Measurements from ENCODE around the gene GAS2L1.

The GAS2L1 gene

DNA sequence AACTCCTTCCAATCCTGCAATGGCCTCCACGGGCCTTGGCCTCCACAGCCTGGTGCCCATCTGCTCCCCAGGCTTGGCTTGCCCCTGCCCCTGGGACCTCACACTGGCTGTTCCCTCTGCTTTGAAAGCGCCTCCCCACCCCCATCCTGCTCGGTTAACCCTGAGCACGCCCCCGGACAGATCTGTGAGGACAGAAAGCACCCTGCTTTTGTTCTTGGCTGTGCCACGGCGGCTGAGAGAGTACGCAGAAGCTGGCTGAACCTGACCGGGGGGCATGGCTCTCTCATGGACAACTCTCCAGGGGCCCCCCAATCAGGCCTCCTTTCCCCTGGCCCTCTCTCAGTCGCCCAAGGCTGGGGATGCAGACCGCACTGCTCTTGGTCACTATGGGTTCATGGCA is 29.2 kb downstream of the GAS2L1 start:
- CTCF ChIA-PET = no interaction called here
- no peak for DNase-seq (ENCODE audit: extremely low spot score)
- POLR2A ChIA-PET = interaction anchor here (0.7 kb wide), 1 partner anchor 214 kb away, joined by 11 read pairs; no protein-coding TSS in a partner anchor
- TF ChIP-seq, protein P1, sequence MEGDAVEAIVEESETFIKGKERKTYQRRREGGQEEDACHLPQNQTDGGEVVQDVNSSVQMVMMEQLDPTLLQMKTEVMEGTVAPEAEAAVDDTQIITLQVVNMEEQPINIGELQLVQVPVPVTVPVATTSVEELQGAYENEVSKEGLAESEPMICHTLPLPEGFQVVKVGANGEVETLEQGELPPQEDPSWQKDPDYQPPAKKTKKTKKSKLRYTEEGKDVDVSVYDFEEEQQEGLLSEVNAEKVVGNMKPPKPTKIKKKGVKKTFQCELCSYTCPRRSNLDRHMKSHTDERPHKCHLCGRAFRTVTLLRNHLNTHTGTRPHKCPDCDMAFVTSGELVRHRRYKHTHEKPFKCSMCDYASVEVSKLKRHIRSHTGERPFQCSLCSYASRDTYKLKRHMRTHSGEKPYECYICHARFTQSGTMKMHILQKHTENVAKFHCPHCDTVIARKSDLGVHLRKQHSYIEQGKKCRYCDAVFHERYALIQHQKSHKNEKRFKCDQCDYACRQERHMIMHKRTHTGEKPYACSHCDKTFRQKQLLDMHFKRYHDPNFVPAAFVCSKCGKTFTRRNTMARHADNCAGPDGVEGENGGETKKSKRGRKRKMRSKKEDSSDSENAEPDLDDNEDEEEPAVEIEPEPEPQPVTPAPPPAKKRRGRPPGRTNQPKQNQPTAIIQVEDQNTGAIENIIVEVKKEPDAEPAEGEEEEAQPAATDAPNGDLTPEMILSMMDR (IDR thresholded peaks at IDR 0.05; ENCODE audit: control extremely low read depth, extremely low read depth, low read depth, missing control alignments) = no peak

DNA sequence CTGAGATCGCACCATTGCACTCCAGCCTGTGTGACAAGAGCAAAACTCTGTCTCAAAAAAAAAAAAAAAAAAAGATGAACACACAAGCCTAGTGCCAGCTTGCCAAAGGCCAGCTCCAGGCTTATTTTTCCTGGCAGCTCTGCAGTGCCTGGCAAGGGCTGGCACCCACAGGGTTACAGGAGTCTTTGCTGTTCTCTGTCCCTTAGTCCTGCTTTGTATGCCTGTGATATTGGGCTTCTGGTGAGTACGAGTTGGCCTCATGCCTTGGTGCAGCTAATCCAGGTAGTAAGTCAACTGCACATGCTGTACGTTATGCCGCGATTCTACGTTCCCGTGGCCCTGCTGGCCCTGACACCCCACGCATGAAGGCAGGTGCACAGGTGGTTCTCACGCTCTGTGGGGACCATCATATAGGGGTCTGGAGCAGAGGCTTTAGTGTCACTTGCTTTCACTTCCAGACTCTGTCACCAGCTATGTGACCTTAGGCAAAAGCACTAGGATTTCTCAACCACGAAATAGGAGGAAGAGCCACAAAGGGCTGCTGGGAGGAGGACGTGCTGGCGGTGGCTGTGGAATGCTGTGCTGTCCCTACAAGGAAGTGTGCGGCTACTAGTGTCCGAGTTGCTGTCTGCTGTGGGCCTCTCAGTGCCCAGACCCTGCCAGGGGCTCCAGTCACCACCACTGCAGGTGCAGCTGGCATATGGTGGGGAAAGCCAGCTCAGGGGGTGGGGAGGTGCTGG is 30.5 kb downstream of the GAS2L1 start:
- TF ChIP-seq, protein P1 (IDR thresholded peaks at IDR 0.05; ENCODE audit: control extremely low read depth, extremely low read depth, low read depth, missing control alignments) = no peak
- POLR2A ChIA-PET = no interaction called here
- CTCF ChIA-PET = interaction anchor here (0.7 to 1.0 kb wide), 2 partner anchors 12 kb away, joined by 3 read pairs; no protein-coding TSS in a partner anchor

DNA sequence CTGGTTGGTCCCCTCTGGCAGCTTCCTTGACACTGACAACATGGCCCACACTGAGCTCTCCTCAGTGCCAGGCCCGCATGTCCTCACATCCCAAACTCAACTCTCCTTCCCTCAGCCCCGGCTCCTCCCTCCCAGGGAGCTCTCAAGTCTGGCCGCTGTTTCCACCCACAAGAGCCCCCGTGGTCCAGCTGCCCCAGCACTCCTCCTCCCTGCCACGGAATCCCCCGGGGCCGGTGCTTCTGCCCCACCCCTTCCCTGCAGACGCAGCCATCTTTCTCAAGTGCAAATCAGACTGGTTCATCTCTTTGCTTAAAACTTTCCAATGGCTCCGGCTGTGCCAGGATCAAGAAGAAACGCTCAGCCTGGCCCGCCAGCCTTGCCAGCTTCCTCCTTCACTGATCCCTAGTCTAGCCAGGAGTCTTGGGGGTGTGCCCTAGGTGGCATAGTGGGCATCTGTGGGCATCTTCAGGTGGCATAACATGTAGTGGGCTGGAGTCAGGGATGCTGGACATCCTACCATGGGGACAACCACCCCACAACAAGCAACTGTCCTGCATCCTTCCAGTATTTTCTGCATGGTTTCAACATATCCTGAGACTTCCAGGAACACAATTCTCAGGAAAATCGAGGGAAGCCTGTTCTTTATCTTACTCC is 31.3 kb downstream of the GAS2L1 start:
- TF ChIP-seq, protein P1 (IDR thresholded peaks at IDR 0.05; ENCODE audit: control extremely low read depth, extremely low read depth, low read depth, missing control alignments) = no peak
- ChIA-PET CTCF (interaction anchor here (1.0 kb wide), 1 partner anchor 13 kb away, joined by 3 read pairs; no protein-coding TSS in a partner anchor), POLR2A (no interaction called here)
- DNase-seq (ENCODE audit: extremely low spot score) = no peak

More for the DNA sequence above, 30.5 kb downstream of the GAS2L1 start:
- no peak for DNase-seq (ENCODE audit: extremely low spot score)

DNA sequence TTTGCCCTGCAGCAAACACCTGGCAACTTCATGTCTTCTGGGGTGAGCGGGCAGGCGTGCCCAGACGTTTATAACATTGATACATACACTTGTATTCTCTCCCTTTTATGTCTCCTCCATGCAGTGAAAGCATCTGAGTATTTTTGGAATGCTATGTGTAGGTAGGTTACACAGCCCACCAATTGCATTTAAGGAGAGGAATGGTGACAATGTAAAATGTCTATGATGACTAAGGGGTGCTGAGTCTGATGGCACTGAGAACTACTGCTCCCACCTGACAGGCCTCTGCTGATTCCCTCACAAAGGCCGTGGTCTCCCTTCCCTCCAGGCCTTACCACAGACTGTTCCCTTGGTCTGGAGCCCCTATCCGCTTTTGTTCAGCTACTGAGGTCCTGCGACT is 31.9 kb downstream of the GAS2L1 start:
- TF ChIP-seq, protein P1 (IDR thresholded peaks at IDR 0.05; ENCODE audit: control extremely low read depth, extremely low read depth, low read depth, missing control alignments) = no peak
- DNase-seq (ENCODE audit: extremely low spot score) = no peak
- CTCF ChIA-PET = no interaction called here
- POLR2A ChIA-PET = no interaction called here

DNA sequence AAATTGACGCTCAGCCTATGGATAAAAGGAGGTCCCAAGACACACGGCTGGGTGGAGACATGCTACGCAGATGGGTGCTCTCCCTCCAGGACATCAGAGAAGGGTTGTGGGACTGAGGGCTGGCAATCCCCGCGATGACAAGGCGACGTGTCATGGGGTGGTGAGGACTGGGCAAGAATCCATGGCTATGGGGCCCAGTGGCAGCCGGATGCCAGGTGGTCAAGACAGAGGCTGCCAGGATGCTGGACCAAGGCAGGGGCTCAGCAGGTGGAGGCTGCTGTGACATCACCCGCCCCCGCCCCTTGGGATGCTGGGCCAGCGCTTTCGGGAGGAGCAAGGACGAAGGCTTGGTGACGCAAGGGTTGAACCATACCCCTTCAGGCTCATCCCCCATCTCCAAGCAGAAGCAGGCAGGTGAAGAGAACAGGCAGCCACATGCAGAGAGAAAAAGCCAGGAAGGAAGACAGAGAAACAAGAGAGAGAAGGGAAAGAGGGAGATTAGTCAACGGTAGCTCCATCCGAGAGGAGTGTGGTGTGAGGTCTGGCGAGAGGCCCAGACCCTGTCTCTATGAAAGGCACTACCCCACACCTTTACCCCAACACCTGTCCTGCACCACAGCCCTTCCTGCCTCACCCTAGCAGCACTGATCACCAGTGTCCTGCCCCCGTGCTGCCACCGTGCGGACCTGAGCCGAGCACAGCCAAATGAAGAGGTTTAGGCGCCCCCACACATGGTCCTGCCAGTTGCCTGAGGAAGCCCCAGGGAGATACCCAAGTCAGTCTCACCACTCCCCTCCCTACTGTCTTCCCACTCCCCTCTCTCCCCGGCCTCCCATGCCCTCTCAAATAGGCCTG is 33.2 kb downstream of the GAS2L1 start:
- DNase-seq (ENCODE audit: extremely low spot score) = no peak
- CTCF ChIA-PET = interaction anchor here (1.6 kb wide), 1 partner anchor 9 kb away, joined by 3 read pairs; no protein-coding TSS in a partner anchor
- TF ChIP-seq, protein P1 (IDR thresholded peaks at IDR 0.05; ENCODE audit: control extremely low read depth, extremely low read depth, low read depth, missing control alignments) = no peak
- POLR2A ChIA-PET = interaction anchor here (0.5 kb wide), 1 partner anchor 112 kb away, joined by 3 read pairs; no protein-coding TSS in a partner anchor

DNA sequence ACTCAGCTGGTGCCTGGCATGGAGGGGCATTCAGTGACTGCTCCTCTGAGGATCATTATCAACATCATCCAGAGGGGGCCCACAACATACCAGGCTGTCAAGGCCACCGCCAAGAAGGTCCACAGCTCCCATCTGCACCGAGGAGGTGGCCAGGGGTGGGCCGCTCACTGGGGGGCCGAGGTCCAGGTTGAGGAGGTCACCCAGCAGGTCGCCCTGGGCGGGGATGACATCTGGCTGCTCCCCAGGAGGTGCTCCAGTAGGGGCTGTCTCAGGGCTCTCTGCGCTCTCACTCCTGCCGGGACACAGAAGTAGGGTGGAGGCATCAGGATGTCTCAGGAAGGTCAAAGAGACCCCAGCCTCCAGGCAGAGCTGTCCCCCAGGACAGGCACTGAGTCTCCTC is 34.1 kb downstream of the GAS2L1 start:
- TF ChIP-seq, protein P1 (IDR thresholded peaks at IDR 0.05; ENCODE audit: control extremely low read depth, extremely low read depth, low read depth, missing control alignments) = no peak
- CTCF ChIA-PET = interaction anchor here (1.6 kb wide), 1 partner anchor 10 kb away, joined by 3 read pairs; no protein-coding TSS in a partner anchor
- POLR2A ChIA-PET = interaction anchor here (0.5 kb wide), 1 partner anchor 113 kb away, joined by 3 read pairs; no protein-coding TSS in a partner anchor
- DNase-seq (ENCODE audit: extremely low spot score) = no peak
